GM12891 (cell line): ENCODE data around the gene NCAPG.
"Not testable (repeated sequence)": the region's sequence is repeated elsewhere in the genome, so short reads cannot be mapped to it uniquely, and the experiment has no call there.

Source experiments
- PAX5 ChIP-seq: IDR thresholded peaks from 2 replicates; pipeline ENCODE4 v1.6.1; 2011; ENCODE audit warnings: low read length, moderate library complexity, mild to moderate bottlenecking; ENCODE audit not compliant: insufficient read depth, severe bottlenecking
- POLR2A ChIP-seq: IDR thresholded peaks from 2 replicates; pipeline ENCODE4 v1.6.1; 2011; ENCODE audit warnings: low read depth, low read length, control low read depth
- POLR2AphosphoS5 ChIP-seq: IDR thresholded peaks from 2 replicates; pipeline ENCODE4 v1.6.1; 2011; ENCODE audit warnings: low read depth, low read length, control low read depth
- TAF1 ChIP-seq: IDR thresholded peaks from 2 replicates; pipeline ENCODE4 v1.6.1; 2011; ENCODE audit warnings: low read depth, low read length, control low read depth

- not testable (repeated sequence) for TF ChIP-seq POLR2AphosphoS5, POLR2A, TAF1, PAX5
Measured at GRCh38 chr4:17850295-17850694, 39.5 kb downstream of the NCAPG start.
